ENCODE measurements around the gene FAM184B.
A peak's percentile ranks its signal among the peaks of the same experiment; 100 is the strongest.

- TF ChIP-seq POLR2A (IDR thresholded peaks at IDR 0.05) (peak; percentile 98), CTCF (IDR thresholded peaks at IDR 0.05) (no peak)
Measured at GRCh38 chr4:17810260-17811077, 29.0 kb upstream of the FAM184B start, which contains the start of the genes DCAF16 and NCAPG.

All from transverse colon (tissue), 3 donors.